ENCODE measurements around the gene CCN5.

DNA sequence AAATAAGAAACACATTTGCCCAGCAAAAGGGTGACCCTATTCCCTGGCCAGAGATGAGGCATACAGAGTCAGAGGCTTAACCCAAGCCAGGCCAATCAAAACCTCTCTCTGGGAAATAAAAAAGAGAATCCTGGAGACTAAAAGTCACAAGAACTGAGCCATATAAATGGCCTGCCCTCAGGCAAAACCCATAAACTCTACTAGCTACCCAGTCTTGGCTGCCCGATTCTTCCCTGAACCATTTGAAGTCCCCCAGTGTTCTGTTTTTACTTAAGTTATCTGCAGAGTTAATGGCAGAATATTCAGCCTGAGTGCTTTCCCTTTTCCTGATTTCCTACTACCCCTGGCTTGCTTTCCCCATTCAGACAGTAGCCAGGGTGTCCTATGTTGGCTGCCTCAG, 44.4 kb downstream of the CCN5 start:
- TF ChIP-seq, protein P1, sequence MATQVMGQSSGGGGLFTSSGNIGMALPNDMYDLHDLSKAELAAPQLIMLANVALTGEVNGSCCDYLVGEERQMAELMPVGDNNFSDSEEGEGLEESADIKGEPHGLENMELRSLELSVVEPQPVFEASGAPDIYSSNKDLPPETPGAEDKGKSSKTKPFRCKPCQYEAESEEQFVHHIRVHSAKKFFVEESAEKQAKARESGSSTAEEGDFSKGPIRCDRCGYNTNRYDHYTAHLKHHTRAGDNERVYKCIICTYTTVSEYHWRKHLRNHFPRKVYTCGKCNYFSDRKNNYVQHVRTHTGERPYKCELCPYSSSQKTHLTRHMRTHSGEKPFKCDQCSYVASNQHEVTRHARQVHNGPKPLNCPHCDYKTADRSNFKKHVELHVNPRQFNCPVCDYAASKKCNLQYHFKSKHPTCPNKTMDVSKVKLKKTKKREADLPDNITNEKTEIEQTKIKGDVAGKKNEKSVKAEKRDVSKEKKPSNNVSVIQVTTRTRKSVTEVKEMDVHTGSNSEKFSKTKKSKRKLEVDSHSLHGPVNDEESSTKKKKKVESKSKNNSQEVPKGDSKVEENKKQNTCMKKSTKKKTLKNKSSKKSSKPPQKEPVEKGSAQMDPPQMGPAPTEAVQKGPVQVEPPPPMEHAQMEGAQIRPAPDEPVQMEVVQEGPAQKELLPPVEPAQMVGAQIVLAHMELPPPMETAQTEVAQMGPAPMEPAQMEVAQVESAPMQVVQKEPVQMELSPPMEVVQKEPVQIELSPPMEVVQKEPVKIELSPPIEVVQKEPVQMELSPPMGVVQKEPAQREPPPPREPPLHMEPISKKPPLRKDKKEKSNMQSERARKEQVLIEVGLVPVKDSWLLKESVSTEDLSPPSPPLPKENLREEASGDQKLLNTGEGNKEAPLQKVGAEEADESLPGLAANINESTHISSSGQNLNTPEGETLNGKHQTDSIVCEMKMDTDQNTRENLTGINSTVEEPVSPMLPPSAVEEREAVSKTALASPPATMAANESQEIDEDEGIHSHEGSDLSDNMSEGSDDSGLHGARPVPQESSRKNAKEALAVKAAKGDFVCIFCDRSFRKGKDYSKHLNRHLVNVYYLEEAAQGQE (IDR thresholded peaks at IDR 0.05; ENCODE audit: low read depth) = no peak
- TF ChIP-seq, protein P2, sequence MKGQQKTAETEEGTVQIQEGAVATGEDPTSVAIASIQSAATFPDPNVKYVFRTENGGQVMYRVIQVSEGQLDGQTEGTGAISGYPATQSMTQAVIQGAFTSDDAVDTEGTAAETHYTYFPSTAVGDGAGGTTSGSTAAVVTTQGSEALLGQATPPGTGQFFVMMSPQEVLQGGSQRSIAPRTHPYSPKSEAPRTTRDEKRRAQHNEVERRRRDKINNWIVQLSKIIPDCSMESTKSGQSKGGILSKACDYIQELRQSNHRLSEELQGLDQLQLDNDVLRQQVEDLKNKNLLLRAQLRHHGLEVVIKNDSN (IDR thresholded peaks at IDR 0.05) = no peak
- TF ChIP-seq EP300 (IDR thresholded peaks at IDR 0.05; ENCODE audit: borderline replicate concordance) (no peak), RAD21 (IDR thresholded peaks at IDR 0.05; ENCODE audit: low read depth) (no peak), CEBPB (IDR thresholded peaks at IDR 0.05) (no peak), FOXM1 (IDR thresholded peaks at IDR 0.05; ENCODE audit: borderline replicate concordance, low read depth) (no peak), CREB1 (IDR thresholded peaks at IDR 0.05; ENCODE audit: low read depth) (no peak), TCF12 (IDR thresholded peaks at IDR 0.05; ENCODE audit: low read depth) (no peak), YY1 (IDR thresholded peaks at IDR 0.05; ENCODE audit: low read depth) (no peak), ZBTB7A (IDR thresholded peaks at IDR 0.05; ENCODE audit: low read depth) (no peak)
- TF ChIP-seq, protein P3, sequence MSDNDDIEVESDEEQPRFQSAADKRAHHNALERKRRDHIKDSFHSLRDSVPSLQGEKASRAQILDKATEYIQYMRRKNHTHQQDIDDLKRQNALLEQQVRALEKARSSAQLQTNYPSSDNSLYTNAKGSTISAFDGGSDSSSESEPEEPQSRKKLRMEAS (IDR thresholded peaks at IDR 0.05) = no peak
